HepG2 (cell line): ENCODE results near the gene POLR1H. TPM values are rescaled to one million over a fixed set of nuclear protein-coding genes. Genes with fewer than 3 reads are reported as not detected.

Experiments used
- CENPT ChIP-seq: sonication (generic); formaldehyde crosslinking; IDR thresholded peaks from 2 replicates; pipeline ENCODE4 v1.8.0; 2022; ENCODE audit warnings: low read depth, mild to moderate bottlenecking, moderate library complexity, missing genetic modification reagents
- CENPX ChIP-seq: sonication (generic); formaldehyde crosslinking; IDR thresholded peaks from 2 replicates; pipeline ENCODE4 v1.9.0; 2021; ENCODE audit warnings: mild to moderate bottlenecking, missing genetic modification reagents, moderate library complexity
- FOXA3 ChIP-seq: IDR thresholded peaks from 2 replicates; pipeline ENCODE4 v1.6.1; 2016; ENCODE audit warnings: missing genetic modification reagents, missing compliant biosample characterization
- HNF4G ChIP-seq, 2 experiments: sonication (generic) in 1 of 2; formaldehyde crosslinking in 1 of 2; IDR thresholded peaks; 2 replicates each; pipeline versions ENCODE4 v1.4.0 to v1.6.1; 2011 to 2020; ENCODE audit warnings: borderline replicate concordance in 2 of 2, low read depth in 2 of 2, mild to moderate bottlenecking in 2 of 2, low read length in 1 of 2, missing genetic modification reagents in 1 of 2, moderate library complexity in 1 of 2
- RFX5 ChIP-seq: IDR thresholded peaks from 2 replicates; pipeline ENCODE4 v1.6.1; 2011; ENCODE audit warnings: low read depth, low read length, improper control_type of control experiment
- RXRA ChIP-seq: sonication (generic); formaldehyde crosslinking; IDR thresholded peaks from 2 replicates; pipeline ENCODE4 v1.5.1; 2020; ENCODE audit warnings: missing genetic modification reagents
- RXRB ChIP-seq: IDR thresholded peaks from 2 replicates; pipeline ENCODE4 v1.6.1; 2016; ENCODE audit warnings: borderline replicate concordance, missing genetic modification reagents, missing compliant biosample characterization
- SAP130 ChIP-seq: IDR thresholded peaks from 2 replicates; pipeline ENCODE4 v1.6.1; 2016; ENCODE audit warnings: low read depth
- SOX6 ChIP-seq, 2 experiments: fragments of 450-650 bp in 1 of 2; sonication (generic) in 1 of 2; formaldehyde crosslinking in 1 of 2; IDR thresholded peaks; 2 replicates each; pipeline versions ENCODE4 v1.4.0 to v1.6.1; 2017 to 2020; ENCODE audit warnings: antibody characterized with exemption in 1 of 2, mild to moderate bottlenecking in 1 of 2, missing genetic modification reagents in 1 of 2
- STAG1 ChIP-seq: sonication (generic); formaldehyde crosslinking; IDR thresholded peaks from 2 replicates; pipeline ENCODE4 v1.4.0; 2020; ENCODE audit warnings: missing genetic modification reagents
- TSC22D2 ChIP-seq: sonication (generic); formaldehyde crosslinking; IDR thresholded peaks from 2 replicates; pipeline ENCODE4 v1.5.1; 2020; ENCODE audit warnings: missing genetic modification reagents, mild to moderate bottlenecking, borderline replicate concordance
- YY1 ChIP-seq: IDR thresholded peaks from 2 replicates; pipeline ENCODE4 v1.6.1; 2011; ENCODE audit warnings: low read length, low read depth, moderate library complexity, mild to moderate bottlenecking; ENCODE audit not compliant: insufficient read depth, insufficient replicate concordance
- ZNF207 ChIP-seq: fragments of 450-650 bp; IDR thresholded peaks from 2 replicates; pipeline ENCODE4 v1.6.1; 2016; ENCODE audit warnings: antibody characterized with exemption, borderline replicate concordance
- ZNF567 ChIP-seq: sonication (generic); formaldehyde crosslinking; IDR thresholded peaks from 2 replicates; pipeline ENCODE4 v1.8.1; 2023; ENCODE audit warnings: mild to moderate bottlenecking, missing genetic modification reagents, borderline replicate concordance
- ZNF644 ChIP-seq: IDR thresholded peaks from 2 replicates; pipeline ENCODE4 v1.6.1; 2016; ENCODE audit warnings: low read depth
- ZNF724P ChIP-seq: sonication (generic); formaldehyde crosslinking; IDR thresholded peaks from 2 replicates; pipeline ENCODE4 v1.8.0; 2022; ENCODE audit warnings: missing genetic modification reagents, borderline replicate concordance
- polyA plus RNA-seq, 8 experiments: library from polyadenylated mRNA; depleted of rRNA in 3 of 8; stranded (reverse) in 7 of 8; unstranded in 1 of 8; fragments of >200 nt; fragmentation: Illumina TruSeq in 4 of 8; extraction: Trizol in 4 of 8; gene quantifications; 2 replicates each; pipeline versions ENCODE4 v1.2.1 to v1.2.3, GENCODE V29; 2011 to 2016; ENCODE audit warnings: low read depth in 4 of 8, missing spikeins in 1 of 8, mixed read lengths in 1 of 8; ENCODE audit not compliant: insufficient read depth in 1 of 8
- total RNA-seq, 5 experiments: library from RNA; depleted of rRNA; stranded (reverse); fragments of >200 nt; fragmentation: Illumina TruSeq; extraction: Trizol; gene quantifications; 2 replicates each; pipeline ENCODE4 v1.2.3, GENCODE V29; 2016; ENCODE audit warnings: low read depth in 1 of 5
- TF ChIP-seq, protein P1 (sequence below): sonication (generic); formaldehyde crosslinking; IDR thresholded peaks from 2 replicates; pipeline ENCODE4 v1.4.0; 2020; ENCODE audit warnings: missing genetic modification reagents
- TF ChIP-seq, protein P2 (sequence below): IDR thresholded peaks from 2 replicates; pipeline ENCODE4 v1.6.1; 2016; ENCODE audit warnings: missing genetic modification reagents, missing compliant biosample characterization
- TF ChIP-seq, protein P3 (sequence below): sonication (generic); formaldehyde crosslinking; IDR thresholded peaks from 2 replicates; pipeline ENCODE4 v1.5.0; 2020; ENCODE audit warnings: mild to moderate bottlenecking, missing genetic modification reagents, moderate library complexity
- TF ChIP-seq, protein P4 (sequence below): sonication (generic); formaldehyde crosslinking; IDR thresholded peaks from 2 replicates; pipeline ENCODE4 v1.9.0; 2022; ENCODE audit warnings: low read depth, missing genetic modification reagents
- TF ChIP-seq, protein P5 (sequence below): IDR thresholded peaks from 2 replicates; pipeline ENCODE4 v1.6.1; 2016; ENCODE audit warnings: missing compliant biosample characterization, missing genetic modification reagents, borderline replicate concordance

Gene POLR1H
- total and polyA plus RNA-seq, 2 of the 13 experiments (the other 11 are each of a cell fraction or from before 2014, with no cell fraction given): 61.4 to 79.8 TPM

DNA sequence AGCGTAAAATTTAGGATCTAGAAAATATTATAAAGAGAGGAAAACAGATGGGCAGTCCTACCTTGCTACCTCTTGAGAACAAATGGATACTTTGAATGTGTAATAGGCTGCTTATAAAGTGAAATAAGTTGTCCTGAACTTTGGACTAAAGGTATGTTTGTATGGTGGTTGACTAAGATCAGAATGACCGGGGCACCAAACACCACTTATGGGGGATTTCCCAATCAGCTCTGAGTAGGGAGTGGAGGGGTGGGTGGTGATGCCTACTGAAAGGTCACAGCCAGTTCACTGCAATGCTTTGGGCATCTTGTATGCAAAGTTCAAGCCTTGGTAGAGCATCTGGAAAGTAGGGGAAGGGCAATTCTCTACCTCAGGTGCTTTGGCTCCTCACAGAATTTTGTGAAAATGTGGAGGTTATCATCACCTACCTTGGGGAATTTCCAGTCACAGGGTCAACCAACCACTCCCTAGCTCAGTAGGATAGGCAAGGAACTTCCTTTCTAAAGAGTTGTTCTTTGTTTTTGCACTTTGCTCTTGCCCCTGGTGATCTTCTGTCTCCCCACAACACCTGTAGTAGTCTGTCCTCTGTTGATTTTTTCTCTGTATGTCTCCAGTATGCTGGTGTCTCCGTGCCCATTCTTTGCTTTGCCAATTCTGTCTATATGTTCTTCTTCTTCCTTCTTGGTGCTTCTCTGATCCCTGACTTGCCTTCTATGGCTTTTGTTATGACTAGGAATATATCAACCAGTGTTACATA is 52.1 kb downstream of the POLR1H start, which contains the start of gene TRIM31 (continued):
- TF ChIP-seq, protein P1, sequence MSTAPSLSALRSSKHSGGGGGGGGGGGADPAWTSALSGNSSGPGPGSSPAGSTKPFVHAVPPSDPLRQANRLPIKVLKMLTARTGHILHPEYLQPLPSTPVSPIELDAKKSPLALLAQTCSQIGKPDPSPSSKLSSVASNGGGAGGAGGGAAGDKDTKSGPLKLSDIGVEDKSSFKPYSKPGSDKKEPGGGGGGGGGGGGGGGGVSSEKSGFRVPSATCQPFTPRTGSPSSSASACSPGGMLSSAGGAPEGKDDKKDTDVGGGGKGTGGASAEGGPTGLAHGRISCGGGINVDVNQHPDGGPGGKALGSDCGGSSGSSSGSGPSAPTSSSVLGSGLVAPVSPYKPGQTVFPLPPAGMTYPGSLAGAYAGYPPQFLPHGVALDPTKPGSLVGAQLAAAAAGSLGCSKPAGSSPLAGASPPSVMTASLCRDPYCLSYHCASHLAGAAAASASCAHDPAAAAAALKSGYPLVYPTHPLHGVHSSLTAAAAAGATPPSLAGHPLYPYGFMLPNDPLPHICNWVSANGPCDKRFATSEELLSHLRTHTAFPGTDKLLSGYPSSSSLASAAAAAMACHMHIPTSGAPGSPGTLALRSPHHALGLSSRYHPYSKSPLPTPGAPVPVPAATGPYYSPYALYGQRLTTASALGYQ (CRISPR knock-in tag): no peak
- no peak for TF ChIP-seq STAG1 (CRISPR knock-in tag)
- TF ChIP-seq SAP130 (CRISPR knock-in tag): 0 out of 2 replicates have a peak, but pooled peaks have one; percentile 21
- TF ChIP-seq, protein P2, sequence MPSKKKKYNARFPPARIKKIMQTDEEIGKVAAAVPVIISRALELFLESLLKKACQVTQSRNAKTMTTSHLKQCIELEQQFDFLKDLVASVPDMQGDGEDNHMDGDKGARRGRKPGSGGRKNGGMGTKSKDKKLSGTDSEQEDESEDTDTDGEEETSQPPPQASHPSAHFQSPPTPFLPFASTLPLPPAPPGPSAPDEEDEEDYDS: no peak
- TF ChIP-seq, protein P3, sequence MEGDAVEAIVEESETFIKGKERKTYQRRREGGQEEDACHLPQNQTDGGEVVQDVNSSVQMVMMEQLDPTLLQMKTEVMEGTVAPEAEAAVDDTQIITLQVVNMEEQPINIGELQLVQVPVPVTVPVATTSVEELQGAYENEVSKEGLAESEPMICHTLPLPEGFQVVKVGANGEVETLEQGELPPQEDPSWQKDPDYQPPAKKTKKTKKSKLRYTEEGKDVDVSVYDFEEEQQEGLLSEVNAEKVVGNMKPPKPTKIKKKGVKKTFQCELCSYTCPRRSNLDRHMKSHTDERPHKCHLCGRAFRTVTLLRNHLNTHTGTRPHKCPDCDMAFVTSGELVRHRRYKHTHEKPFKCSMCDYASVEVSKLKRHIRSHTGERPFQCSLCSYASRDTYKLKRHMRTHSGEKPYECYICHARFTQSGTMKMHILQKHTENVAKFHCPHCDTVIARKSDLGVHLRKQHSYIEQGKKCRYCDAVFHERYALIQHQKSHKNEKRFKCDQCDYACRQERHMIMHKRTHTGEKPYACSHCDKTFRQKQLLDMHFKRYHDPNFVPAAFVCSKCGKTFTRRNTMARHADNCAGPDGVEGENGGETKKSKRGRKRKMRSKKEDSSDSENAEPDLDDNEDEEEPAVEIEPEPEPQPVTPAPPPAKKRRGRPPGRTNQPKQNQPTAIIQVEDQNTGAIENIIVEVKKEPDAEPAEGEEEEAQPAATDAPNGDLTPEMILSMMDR (CRISPR knock-in tag): no peak
- peak; percentile 36; the same call in 1 of the 2 replicates for TF ChIP-seq RXRB (CRISPR knock-in tag)
- no peak for TF ChIP-seq YY1
- TF ChIP-seq RXRA: peak; percentile 69; the same call in 1 of the 2 replicates
- peak; percentile 67; the same call in 1 of the 2 replicates for TF ChIP-seq HNF4G (IDR thresholded peaks at IDR 0.05; ENCODE audit: borderline replicate concordance, low read depth, low read length)
- TF ChIP-seq HNF4G (CRISPR knock-in tag; IDR thresholded peaks at IDR 0.05; ENCODE audit: borderline replicate concordance, low read depth): no peak
- TF ChIP-seq ZNF567 (CRISPR knock-in tag): no peak
- no peak for TF ChIP-seq SOX6 (IDR thresholded peaks at IDR 0.05)
- 0 out of 2 replicates have a peak, but pooled peaks have one; percentile 15 for TF ChIP-seq SOX6 (CRISPR knock-in tag; IDR thresholded peaks at IDR 0.05)
- no peak for TF ChIP-seq TSC22D2 (CRISPR knock-in tag)
- peak; percentile 31; the same call in 1 of the 2 replicates for TF ChIP-seq FOXA3 (CRISPR knock-in tag)
- TF ChIP-seq, protein P4, sequence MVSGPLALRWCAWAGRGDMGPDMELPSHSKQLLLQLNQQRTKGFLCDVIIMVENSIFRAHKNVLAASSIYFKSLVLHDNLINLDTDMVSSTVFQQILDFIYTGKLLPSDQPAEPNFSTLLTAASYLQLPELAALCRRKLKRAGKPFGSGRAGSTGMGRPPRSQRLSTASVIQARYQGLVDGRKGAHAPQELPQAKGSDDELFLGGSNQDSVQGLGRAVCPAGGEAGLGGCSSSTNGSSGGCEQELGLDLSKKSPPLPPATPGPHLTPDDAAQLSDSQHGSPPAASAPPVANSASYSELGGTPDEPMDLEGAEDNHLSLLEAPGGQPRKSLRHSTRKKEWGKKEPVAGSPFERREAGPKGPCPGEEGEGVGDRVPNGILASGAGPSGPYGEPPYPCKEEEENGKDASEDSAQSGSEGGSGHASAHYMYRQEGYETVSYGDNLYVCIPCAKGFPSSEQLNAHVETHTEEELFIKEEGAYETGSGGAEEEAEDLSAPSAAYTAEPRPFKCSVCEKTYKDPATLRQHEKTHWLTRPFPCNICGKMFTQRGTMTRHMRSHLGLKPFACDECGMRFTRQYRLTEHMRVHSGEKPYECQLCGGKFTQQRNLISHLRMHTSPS (CRISPR knock-in tag): 0 out of 2 replicates have a peak, but pooled peaks have one; percentile 41
- TF ChIP-seq ZNF644 (CRISPR knock-in tag): peak; percentile 53; the same call in 1 of the 2 replicates
- TF ChIP-seq CENPT (CRISPR knock-in tag): no peak
- TF ChIP-seq RFX5: no peak
- no peak for TF ChIP-seq CENPX (CRISPR knock-in tag)
- TF ChIP-seq, protein P5, sequence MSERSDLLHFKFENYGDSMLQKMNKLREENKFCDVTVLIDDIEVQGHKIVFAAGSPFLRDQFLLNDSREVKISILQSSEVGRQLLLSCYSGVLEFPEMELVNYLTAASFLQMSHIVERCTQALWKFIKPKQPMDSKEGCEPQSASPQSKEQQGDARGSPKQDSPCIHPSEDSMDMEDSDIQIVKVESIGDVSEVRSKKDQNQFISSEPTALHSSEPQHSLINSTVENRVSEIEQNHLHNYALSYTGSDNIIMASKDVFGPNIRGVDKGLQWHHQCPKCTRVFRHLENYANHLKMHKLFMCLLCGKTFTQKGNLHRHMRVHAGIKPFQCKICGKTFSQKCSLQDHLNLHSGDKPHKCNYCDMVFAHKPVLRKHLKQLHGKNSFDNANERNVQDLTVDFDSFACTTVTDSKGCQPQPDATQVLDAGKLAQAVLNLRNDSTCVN (CRISPR knock-in tag): no peak
- no peak for TF ChIP-seq ZNF724P (CRISPR knock-in tag)
- TF ChIP-seq ZNF207: no peak
